Right ventricle myocardium superior (tissue), 1 donor: Measurements from ENCODE around the gene DCLK2. TPM values are rescaled to one million over a fixed set of nuclear protein-coding genes. Genes with fewer than 3 reads are reported as not detected.
A peak's percentile ranks its signal among the peaks of the same experiment; 100 is the strongest.

ENCODE experiments used
- ATAC-seq: fragments of 200-7000 bp; cut with Tn5 transposase; one replicate; pipeline ENCODE4 v1.9.1; 2020; ENCODE audit warnings: mild to moderate bottlenecking; ENCODE audit not compliant: poor library complexity
- DNase-seq: peaks from one replicate; pipeline ENCODE4 v3.0.0-alpha.2; 2020
- intact Hi-C: fragments of 100-400 bp; cut with DNase I; formaldehyde crosslinking; loops from one replicate; pipeline ENCODE4 v1.11.2; 2022
- total RNA-seq: library from RNA; stranded (reverse); fragmentation: NEBNext Ultra II Directional; extraction: Animal tissue kit (Norgen Biotek cat#: 25700); gene quantifications from one replicate; pipeline ENCODE4 v1.2.1, GENCODE V29; 2021
- donor health status: DM: no; HTN: yes; CAD: no; lungs with severe emphysema.

DCLK2 gene
- total RNA-seq, 1 donor from 2014 or later: 19.9 TPM

- DNase-seq: no peak
- intact Hi-C loops: no loop called here
- ATAC-seq: peak; percentile 64
Measured at GRCh38 chr4:150217192-150217591, 138.9 kb downstream of the DCLK2 start.

- DNase-seq (no peak), ATAC-seq (no peak)
- intact Hi-C loops: no loop called here
Measured at GRCh38 chr4:150217808-150218207, 139.6 kb downstream of the DCLK2 start.

- intact Hi-C loops: no loop called here
- no peak for DNase-seq
- no peak for ATAC-seq
Measured at GRCh38 chr4:150218447-150218846, 140.2 kb downstream of the DCLK2 start.

GRCh38 chr4:150219841-150220240, 141.6 kb downstream of the DCLK2 start:
- ATAC-seq (no peak), DNase-seq (no peak)
- intact Hi-C loops: no loop called here

- ATAC-seq (peak; percentile 74), DNase-seq (no peak)
- intact Hi-C loops: no loop called here
Measured at GRCh38 chr4:150224896-150225591, 146.8 kb downstream of the DCLK2 start.

- intact Hi-C loops: no loop called here
- ATAC-seq (peak; percentile 38), DNase-seq (no peak)
Measured at GRCh38 chr4:150229520-150229919, 151.3 kb downstream of the DCLK2 start.

GRCh38 chr4:150230561-150230960, 152.3 kb downstream of the DCLK2 start:
- DNase-seq: no peak
- ATAC-seq: no peak
- intact Hi-C loops: no loop called here

- intact Hi-C loops: no loop called here
Measured at GRCh38 chr4:150231107-150231770, 153.0 kb downstream of the DCLK2 start.

GRCh38 chr4:150232029-150232428, 153.8 kb downstream of the DCLK2 start:
- ATAC-seq (peak; percentile 84), DNase-seq (no peak)
- intact Hi-C loops: no loop called here

More at GRCh38 chr4:150231107-150231770, 153.0 kb downstream of the DCLK2 start:
- no peak for ATAC-seq
- DNase-seq: no peak

GRCh38 chr4:150234246-150234645, 156.0 kb downstream of the DCLK2 start:
- intact Hi-C loops: no loop called here
- no peak for ATAC-seq
- no peak for DNase-seq

GRCh38 chr4:150235317-150235716, 157.1 kb downstream of the DCLK2 start:
- no peak for ATAC-seq
- no peak for DNase-seq
- intact Hi-C loops: no loop called here

- ATAC-seq: no peak
- intact Hi-C loops: no loop called here
- DNase-seq: no peak
Measured at GRCh38 chr4:150235808-150236271, 157.6 kb downstream of the DCLK2 start.

- intact Hi-C loops: no loop called here
- ATAC-seq: no peak
- DNase-seq: no peak
Measured at GRCh38 chr4:150236626-150237025, 158.4 kb downstream of the DCLK2 start.

- no peak for DNase-seq
- no peak for ATAC-seq
- intact Hi-C loops: no loop called here
Measured at GRCh38 chr4:150237110-150237872, 159.0 kb downstream of the DCLK2 start.

- intact Hi-C loops: no loop called here
- no peak for ATAC-seq
Measured at GRCh38 chr4:150238591-150238990, 160.3 kb downstream of the DCLK2 start.

GRCh38 chr4:150240011-150240410, 161.8 kb downstream of the DCLK2 start:
- DNase-seq (no peak), ATAC-seq (no peak)
- intact Hi-C loops: loop anchor here (5.0 kb wide), 2 partner anchors 243 to 258 kb away; no protein-coding TSS in a partner anchor

More at GRCh38 chr4:150238591-150238990, 160.3 kb downstream of the DCLK2 start:
- no peak for DNase-seq

- peak; percentile 70 for ATAC-seq
- intact Hi-C loops: loop anchor here (5.0 kb wide), 2 partner anchors 246 to 261 kb away; no protein-coding TSS in a partner anchor
- DNase-seq: no peak
Measured at GRCh38 chr4:150242820-150243458, 164.7 kb downstream of the DCLK2 start.

- intact Hi-C loops: loop anchor here (5.0 kb wide), 2 partner anchors 247 to 262 kb away; no protein-coding TSS in a partner anchor
- DNase-seq: no peak
- no peak for ATAC-seq
Measured at GRCh38 chr4:150243932-150244331, 165.7 kb downstream of the DCLK2 start.

- intact Hi-C loops: loop anchor here (5.0 kb wide), 2 partner anchors 247 to 262 kb away; no protein-coding TSS in a partner anchor
- ATAC-seq (no peak), DNase-seq (no peak)
Measured at GRCh38 chr4:150244600-150244999, 166.4 kb downstream of the DCLK2 start.
